Mucosa of descending colon (tissue), 3 donors: ENCODE results near the gene NF1. TPM values are rescaled to one million over a fixed set of nuclear protein-coding genes. Genes with fewer than 3 reads are reported as not detected.

Experiments
- ATAC-seq: fragments of 200-7000 bp; cut with Tn5 transposase; one replicate; pipeline ENCODE4 v1.9.1; 2020; ENCODE audit warnings: mild to moderate bottlenecking, moderate library complexity
- DNase-seq, 3 donors: peaks; one replicate each; pipeline ENCODE4 v3.0.0-alpha.2; 2020
- H3K36me3 ChIP-seq: fragments of 200-600 bp; one replicate; pipeline ENCODE4 v1.8.0; 2021; ENCODE audit warnings: low read depth, mild to moderate bottlenecking
- H3K4me1 ChIP-seq: fragments of 200-600 bp; one replicate; pipeline ENCODE4 v1.8.0; 2021; ENCODE audit warnings: low read depth, mild to moderate bottlenecking
- H3K4me3 ChIP-seq: fragments of 200-600 bp; one replicate; pipeline ENCODE4 v1.8.0; 2021; ENCODE audit warnings: mild to moderate bottlenecking
- H3K9me3 ChIP-seq: fragments of 200-600 bp; one replicate; pipeline ENCODE4 v1.8.0; 2021; ENCODE audit warnings: mild to moderate bottlenecking
- CTCF ChIP-seq: fragments of 200-600 bp; IDR thresholded peaks from one replicate; pipeline ENCODE4 v1.8.0; 2022; ENCODE audit warnings: antibody characterized with exemption, mild to moderate bottlenecking
- intact Hi-C, 2 donors: fragments of 100-400 bp; cut with DNase I in 1 of 2; cut with micrococcal nuclease in 1 of 2; formaldehyde crosslinking; loops; one replicate each; pipeline versions ENCODE4 v1.11.0 to v1.11.1; 2022; cut with DNase I, micrococcal nuclease
- total RNA-seq, 3 donors: library from RNA; stranded (reverse); fragmentation: NEBNext Ultra II Directional in 2 of 3; extraction: Animal tissue kit (Norgen Biotek cat#: 25700) in 2 of 3; gene quantifications; one replicate each; pipeline versions ENCODE4 v1.2.1 to v1.2.4, GENCODE V29; 2021 to 2023
- donor health status: DM: no; HTN: no; CAD: no; lungs with moderate emphysema.
- donor health status: DM: no; HTN: no; CAD: no.
- donor health status: DM: no; HTN: yes; CAD: no.

The NF1 gene
- total RNA-seq, 3 donors from 2014 or later = 51.9 to 67.6 (median 52.4) TPM

DNA sequence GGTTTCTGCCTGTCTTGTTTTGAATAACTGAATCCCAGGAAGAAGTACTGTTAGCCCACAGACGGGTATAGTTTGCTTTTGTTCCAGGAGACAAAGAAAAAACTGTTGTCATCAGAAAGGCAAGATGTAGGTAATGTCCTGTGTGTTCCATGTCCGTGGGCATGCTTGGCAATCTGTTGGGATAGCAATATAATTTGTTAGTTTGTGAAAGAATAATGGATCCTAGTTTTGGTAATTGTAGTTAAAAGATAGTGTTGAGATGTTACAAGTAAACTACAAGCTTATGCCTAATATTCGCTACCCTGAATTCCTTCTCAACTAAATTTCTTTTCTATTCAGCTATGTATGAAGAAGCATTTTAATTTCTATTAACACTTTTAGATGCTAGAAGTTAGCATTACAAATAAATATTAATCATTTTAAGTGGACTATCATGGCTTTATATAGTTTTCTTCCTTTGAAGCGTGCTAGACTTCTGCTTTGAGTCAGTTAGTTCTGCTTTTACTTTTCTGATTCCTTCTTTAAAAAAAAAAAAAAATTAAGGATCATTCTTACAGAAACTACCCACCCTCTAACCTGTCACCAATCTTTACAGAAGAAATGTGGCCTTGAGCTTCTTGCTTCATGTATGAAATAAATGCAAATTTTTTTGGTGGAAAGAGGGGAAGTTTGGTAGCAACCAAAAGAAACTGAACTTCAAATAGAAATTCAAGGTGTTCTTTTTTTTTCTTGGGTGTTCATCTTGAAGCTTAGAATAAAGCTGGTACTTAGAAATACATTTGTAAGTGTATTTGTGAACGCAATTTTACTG, 224.3 kb downstream of the NF1 start:
- H3K4me3 ChIP-seq = no peak overlapping the region
- intact Hi-C loops = no loop called here
- no peak for ATAC-seq
- DNase-seq = no peak
- H3K9me3 ChIP-seq = no peaks in the 10 kb centered on the region
- peaks cover 2% of the 10 kb centered on the region for H3K4me1 ChIP-seq
- no peak for TF ChIP-seq CTCF
- H3K36me3 ChIP-seq = no peaks in the 10 kb centered on the region

- H3K9me3 ChIP-seq = no peaks in the 10 kb centered on the region
- no peak for DNase-seq
- intact Hi-C loops = no loop called here
- no peak for ATAC-seq
- no peak for TF ChIP-seq CTCF
- no peak overlapping the region for H3K4me3 ChIP-seq
- no peaks in the 10 kb centered on the region for H3K36me3 ChIP-seq
- H3K4me1 ChIP-seq = no peaks in the 10 kb centered on the region
Measured at GRCh38 chr17:31320241-31320640, 225.5 kb downstream of the NF1 start.

DNA sequence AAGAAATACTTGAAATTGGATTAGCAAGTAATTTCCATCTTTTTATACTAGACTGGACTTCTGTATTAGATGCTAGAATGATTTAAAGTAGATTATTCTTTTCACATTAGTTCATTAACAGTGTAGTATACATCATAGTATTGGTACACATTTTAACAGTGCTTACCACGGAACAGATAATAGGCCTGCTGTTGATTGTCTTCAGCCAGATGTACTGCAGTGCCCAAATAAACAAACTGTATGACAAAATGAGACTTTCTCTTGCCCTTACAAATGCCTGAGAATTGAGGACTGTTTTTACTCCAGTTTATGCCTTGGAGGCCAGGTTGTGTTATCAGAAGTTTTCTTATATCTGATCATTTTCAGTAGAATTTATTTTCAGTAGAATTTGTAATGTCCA, 226.0 kb downstream of the NF1 start:
- Histone ChIP-seq H3K4me3 (no peak overlapping the region), H3K36me3 (no peaks in the 10 kb centered on the region), H3K4me1 (no peaks in the 10 kb centered on the region), H3K9me3 (no peaks in the 10 kb centered on the region)
- ATAC-seq = peak; percentile 31
- intact Hi-C loops = no loop called here
- DNase-seq = no peak
- no peak for TF ChIP-seq CTCF

DNA sequence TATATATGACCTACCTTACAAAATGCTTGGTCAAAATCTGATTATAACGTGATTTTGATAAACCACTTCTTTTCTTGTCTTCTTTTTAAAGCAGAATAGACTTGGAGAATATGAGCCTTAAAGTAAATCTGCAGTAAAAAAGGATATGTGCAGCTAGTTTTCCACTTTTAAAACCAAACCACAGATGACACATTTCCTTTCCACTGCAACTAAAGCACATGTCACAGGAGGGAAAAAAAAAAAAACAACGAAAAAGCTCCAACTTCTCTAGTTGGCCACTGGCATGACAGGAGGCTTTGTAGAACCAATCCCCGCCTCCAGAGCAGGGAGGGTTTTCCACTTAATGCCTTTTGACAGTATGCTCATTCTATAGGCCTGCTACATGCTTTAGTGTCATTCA, 226.7 kb downstream of the NF1 start, which contains the start of gene EVI2A:
TSS of gene EVI2A (minus strand) at position 142 of the 400 bp plus-strand sequence. CDS start 2,609 bp downstream, outside the sequence.
- Histone ChIP-seq H3K4me1 (no peaks in the 10 kb centered on the region), H3K36me3 (no peaks in the 10 kb centered on the region), H3K4me3 (no peak within 1 kb of the TSS), H3K9me3 (no peaks in the 10 kb centered on the region)
- ATAC-seq (peak; percentile 68), DNase-seq (peak in 1 of 3 donors; percentile 31)
- intact Hi-C loops = no loop called here
- no peak for TF ChIP-seq CTCF

- H3K36me3 ChIP-seq = no peaks in the 10 kb centered on the region
- H3K4me3 ChIP-seq = no peak overlapping the region
- TF ChIP-seq CTCF = no peak
- DNase-seq (no peak), ATAC-seq (peak; percentile 47)
- H3K4me1 ChIP-seq = no peaks in the 10 kb centered on the region
- intact Hi-C loops = no loop called here
- H3K9me3 ChIP-seq = no peaks in the 10 kb centered on the region
Measured at GRCh38 chr17:31321966-31322365, 227.2 kb downstream of the NF1 start.
